Stimulated activated CD4-positive, alpha-beta T cell treated with anti-CD3 and anti-CD28 coated beads, Interleukin-4, amount 100 ng/mL, for 4 hours (primary cell): ENCODE results near the gene MIR17HG.
"Not testable (repeated sequence)": the region's sequence is repeated elsewhere in the genome, so short reads cannot be mapped to it uniquely, and the experiment has no call there.

Source experiments
- DNase-seq, 2 experiments: peaks; one replicate each; pipeline ENCODE4 v3.0.0-alpha.2; 2020

Gene MIR17HG

GRCh38 chr13:91347202-91347995 lies at the start of gene MIR17HG:
Gene MIR17HG (plus strand): TSS chr13:91347687.
- DNase-seq, result peak; percentile 91

GRCh38 chr13:91298060-91298459 lies 49.4 kb upstream of the MIR17HG start:
- DNase-seq, result no peak

GRCh38 chr13:91302111-91302510 lies 45.4 kb upstream of the MIR17HG start:
- DNase-seq, result no peak

GRCh38 chr13:91303031-91303430 lies 44.5 kb upstream of the MIR17HG start:
- DNase-seq, result no peak

- DNase-seq, result no peak
Observed at GRCh38 chr13:91304741-91305140, 42.7 kb upstream of the MIR17HG start.

- no peak for DNase-seq
Observed at GRCh38 chr13:91305652-91306051, 41.8 kb upstream of the MIR17HG start.

GRCh38 chr13:91307887-91308286 lies 39.6 kb upstream of the MIR17HG start:
- no peak for DNase-seq

GRCh38 chr13:91308299-91308698 lies 39.2 kb upstream of the MIR17HG start:
- no peak for DNase-seq

- no peak for DNase-seq
Observed at GRCh38 chr13:91311491-91311890, 36.0 kb upstream of the MIR17HG start.

GRCh38 chr13:91312324-91312723 lies 35.2 kb upstream of the MIR17HG start:
- DNase-seq, result no peak

GRCh38 chr13:91313103-91313502 lies 34.4 kb upstream of the MIR17HG start:
- peak in 1 of 2 experiments; percentile 11 for DNase-seq

- no peak for DNase-seq
Observed at GRCh38 chr13:91313581-91313980, 33.9 kb upstream of the MIR17HG start.

GRCh38 chr13:91314888-91315287 lies 32.6 kb upstream of the MIR17HG start:
- DNase-seq, result no peak

- DNase-seq, result no peak
Observed at GRCh38 chr13:91318886-91319285, 28.6 kb upstream of the MIR17HG start.

- DNase-seq, result no peak
Observed at GRCh38 chr13:91319996-91320395, 27.5 kb upstream of the MIR17HG start.

- not testable (repeated sequence) for DNase-seq
Observed at GRCh38 chr13:91320990-91321389, 26.5 kb upstream of the MIR17HG start.

- no peak for DNase-seq
Observed at GRCh38 chr13:91323349-91323748, 24.1 kb upstream of the MIR17HG start.

GRCh38 chr13:91326146-91326545 lies 21.3 kb upstream of the MIR17HG start:
- no peak for DNase-seq

GRCh38 chr13:91328726-91329125 lies 18.8 kb upstream of the MIR17HG start:
- no peak for DNase-seq

- DNase-seq, result no peak
Observed at GRCh38 chr13:91329733-91330132, 17.8 kb upstream of the MIR17HG start.

- DNase-seq, result no peak
Observed at GRCh38 chr13:91331047-91331915, 16.2 kb upstream of the MIR17HG start.

GRCh38 chr13:91346062-91346461 lies 1.4 kb upstream of the MIR17HG start:
- DNase-seq, result no peak

- DNase-seq, result peak; percentile 34 to 48
Observed at GRCh38 chr13:91346850-91347201, 661 bp upstream of the MIR17HG start.
